Testis (tissue), 2 donors: ENCODE results near the gene NGB.

Experiments
- CTCF ChIP-seq, 3 experiments: fragments of 450-650 bp in 2 of 3; fragments of 200-600 bp in 1 of 3; sonication (generic) in 1 of 3; IDR thresholded peaks; one replicate each; pipeline ENCODE4 v1.5.1; 2016 to 2019; ENCODE audit warnings: antibody characterized with exemption in 3 of 3, mild to moderate bottlenecking in 2 of 3, moderate library complexity in 1 of 3
- POLR2A ChIP-seq: fragments of 450-650 bp; IDR thresholded peaks from one replicate; pipeline ENCODE4 v1.6.1; 2017; ENCODE audit warnings: antibody characterized with exemption, mild to moderate bottlenecking, moderate library complexity

- no peak for TF ChIP-seq CTCF (IDR thresholded peaks at IDR 0.05)
- no peak for TF ChIP-seq POLR2A
These were observed 32.6 kb downstream of the NGB start for GRCh38 chr14:77238356-77238755.
